Caco-2 (cell line): Measurements from ENCODE around the gene SLC30A4. TPM values are rescaled to one million over a fixed set of nuclear protein-coding genes. Genes with fewer than 3 reads are reported as not detected.
A peak's percentile ranks its signal among the peaks of the same experiment; 100 is the strongest.
"Not testable (repeated sequence)": the region's sequence is repeated elsewhere in the genome, so short reads cannot be mapped to it uniquely, and the experiment has no call there.

ENCODE experiments used
- BruUV-seq: library from RNA; stranded (reverse); fragments of 400-500 nt; replicated peaks from 2 replicates; lab custom pipeline; 2021; lab: Mats Ljungman, UMichigan
- CTCF ChIA-PET: fragments of 300-600 bp; sonication (Branson Sonifier 250); formaldehyde crosslinking; loops from one replicate; lab custom pipeline; 2022; ENCODE audit warnings: antibody characterized with exemption; lab: Charles Lee
- POLR2A ChIA-PET: fragments of 300-600 bp; sonication (Branson Sonifier 250); formaldehyde crosslinking; loops from one replicate; lab custom pipeline; 2022; ENCODE audit warnings: antibody characterized with exemption; lab: Charles Lee
- DNase-seq, 2 experiments: peaks; one replicate each; pipeline versions ENCODE4 v3.0.0 to v3.0.0-alpha.2; 2020 to 2022
- H3K27me3 ChIP-seq: replicated peaks from 2 replicates; pipeline ENCODE4 v1.6.0; 2011; ENCODE audit warnings: low read length; ENCODE audit not compliant: control insufficient read depth, insufficient read depth
- H3K36me3 ChIP-seq: 2 replicates; pipeline ENCODE4 v1.5.1; 2011; ENCODE audit warnings: low read length; ENCODE audit not compliant: control insufficient read depth, insufficient read depth
- H3K4me1 ChIP-seq: fragments of 250-450 bp; sonication (Bioruptor Pico); 2 replicates; pipeline ENCODE4 v1.5.1; 2020; ENCODE audit warnings: mild to moderate bottlenecking
- H3K4me3 ChIP-seq: 2 replicates; pipeline ENCODE4 v1.5.1; 2011; ENCODE audit warnings: low read depth, mild to moderate bottlenecking, control low read depth, low read length
- H3K9me3 ChIP-seq: fragments of 250-450 bp; sonication (Bioruptor Pico); 2 replicates; pipeline ENCODE4 v1.5.1; 2020; ENCODE audit warnings: mild to moderate bottlenecking, moderate library complexity
- H3K27ac Mint-ChIP-seq: one replicate; pipeline ENCODE4 v1.8.0; 2022; ENCODE audit warnings: mixed read lengths; ENCODE audit not compliant: unreplicated experiment
- H3K27me3 Mint-ChIP-seq: one replicate; pipeline ENCODE4 v1.8.0; 2022; ENCODE audit warnings: mixed read lengths; ENCODE audit not compliant: insufficient read depth, unreplicated experiment
- H3K36me3 Mint-ChIP-seq: one replicate; pipeline ENCODE4 v1.8.0; 2022; ENCODE audit warnings: mild to moderate bottlenecking, mixed read lengths; ENCODE audit not compliant: insufficient read depth, unreplicated experiment
- H3K4me1 Mint-ChIP-seq: one replicate; pipeline ENCODE4 v1.8.0; 2022; ENCODE audit warnings: low read depth, mixed read lengths; ENCODE audit not compliant: unreplicated experiment
- H3K4me3 Mint-ChIP-seq: one replicate; pipeline ENCODE4 v1.8.0; 2022; ENCODE audit warnings: mild to moderate bottlenecking, moderate library complexity, mixed read lengths; ENCODE audit not compliant: unreplicated experiment
- H3K9me3 Mint-ChIP-seq: one replicate; pipeline ENCODE4 v1.8.0; 2022; ENCODE audit warnings: mixed read lengths; ENCODE audit not compliant: unreplicated experiment
- intact Hi-C: fragments of 100-400 bp; cut with micrococcal nuclease; formaldehyde crosslinking; loops from one replicate; pipeline ENCODE4 v1.10.0; 2022; ENCODE audit not compliant: unreplicated experiment
- total RNA-seq: library from RNA; stranded (reverse); gene quantifications from 2 replicates; pipeline ENCODE4 v1.2.3, GENCODE V29; 2022
- TF ChIP-seq, protein P1 (sequence below), 2 experiments: fragments of 200-600 bp in 1 of 2; IDR thresholded peaks; 1 replicate in 1 of 2; 2 replicates in 1 of 2; pipeline versions ENCODE4 v1.5.1 to v1.8.0; 2011 to 2022; ENCODE audit warnings: antibody characterized with exemption in 1 of 2, control low read depth in 1 of 2, inconsistent platforms in 1 of 2, low read depth in 1 of 2, low read length in 1 of 2, mild to moderate bottlenecking in 1 of 2, moderate library complexity in 1 of 2; ENCODE audit not compliant: insufficient read depth in 1 of 2, severe bottlenecking in 1 of 2, unreplicated experiment in 1 of 2

SLC30A4 gene
- total RNA-seq, 1 experiment from 2014 or later, result 0.61 TPM

DNA sequence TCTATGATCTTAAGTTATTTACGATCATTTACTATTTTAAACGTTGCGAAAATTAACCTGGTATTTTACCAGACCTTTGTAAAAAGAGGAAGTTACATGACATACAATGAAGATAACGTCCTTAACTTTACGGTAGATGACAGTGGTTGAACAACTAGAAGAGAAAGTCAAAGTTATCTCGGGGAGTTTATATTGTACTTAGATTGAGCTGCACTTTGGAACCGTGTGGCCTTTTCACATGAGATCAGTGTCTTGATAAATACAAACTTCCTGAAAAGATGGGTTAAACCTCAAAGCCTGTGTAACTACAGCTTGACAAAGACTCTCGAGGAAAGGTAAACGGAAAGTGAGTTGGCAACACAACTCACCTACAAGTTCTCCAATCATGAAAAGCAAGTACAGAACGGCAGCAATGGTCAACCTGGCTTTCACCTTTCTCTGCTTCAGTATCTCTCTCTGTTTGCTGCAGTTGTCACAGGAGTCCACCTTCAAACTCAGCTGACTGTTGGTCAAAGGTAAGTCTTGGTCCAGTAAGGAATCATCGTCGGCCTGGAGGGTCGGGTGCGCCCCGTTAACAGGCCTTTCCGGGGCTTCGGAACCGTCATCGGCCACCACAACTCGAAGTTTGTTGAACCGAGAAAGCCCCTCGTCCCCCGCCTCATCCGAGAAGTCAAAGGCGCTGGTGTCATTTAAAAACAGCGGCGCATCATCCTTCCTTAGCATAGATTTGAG is 793 bp downstream of the SLC30A4 start:
- H3K27me3 Mint-ChIP-seq, result peaks cover 4% of the 10 kb centered on the region
- ChIA-PET POLR2A (no interaction called here), CTCF (interaction anchor here (0.6 to 1.5 kb wide), 4 partner anchors 19 to 90 kb away, joined by 4 to 7 read pairs (median 5); no protein-coding TSS in a partner anchor)
- TF ChIP-seq, protein P1, sequence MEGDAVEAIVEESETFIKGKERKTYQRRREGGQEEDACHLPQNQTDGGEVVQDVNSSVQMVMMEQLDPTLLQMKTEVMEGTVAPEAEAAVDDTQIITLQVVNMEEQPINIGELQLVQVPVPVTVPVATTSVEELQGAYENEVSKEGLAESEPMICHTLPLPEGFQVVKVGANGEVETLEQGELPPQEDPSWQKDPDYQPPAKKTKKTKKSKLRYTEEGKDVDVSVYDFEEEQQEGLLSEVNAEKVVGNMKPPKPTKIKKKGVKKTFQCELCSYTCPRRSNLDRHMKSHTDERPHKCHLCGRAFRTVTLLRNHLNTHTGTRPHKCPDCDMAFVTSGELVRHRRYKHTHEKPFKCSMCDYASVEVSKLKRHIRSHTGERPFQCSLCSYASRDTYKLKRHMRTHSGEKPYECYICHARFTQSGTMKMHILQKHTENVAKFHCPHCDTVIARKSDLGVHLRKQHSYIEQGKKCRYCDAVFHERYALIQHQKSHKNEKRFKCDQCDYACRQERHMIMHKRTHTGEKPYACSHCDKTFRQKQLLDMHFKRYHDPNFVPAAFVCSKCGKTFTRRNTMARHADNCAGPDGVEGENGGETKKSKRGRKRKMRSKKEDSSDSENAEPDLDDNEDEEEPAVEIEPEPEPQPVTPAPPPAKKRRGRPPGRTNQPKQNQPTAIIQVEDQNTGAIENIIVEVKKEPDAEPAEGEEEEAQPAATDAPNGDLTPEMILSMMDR (IDR thresholded peaks at IDR 0.05; ENCODE audit: insufficient read depth in 1 of 2, low read depth in 1 of 2, low read length in 1 of 2, severe bottlenecking in 1 of 2, unreplicated experiment in 1 of 2), result no peak
- H3K36me3 Mint-ChIP-seq, result no peaks in the 10 kb centered on the region
- DNase-seq, result peak; percentile 22 to 34
- H3K4me1 Mint-ChIP-seq, result peaks cover 19% of the 10 kb centered on the region
- no peaks in the 10 kb centered on the region for H3K9me3 Mint-ChIP-seq
- no TSS peak for BruUV-seq
- Histone ChIP-seq H3K36me3 (no peaks in the 10 kb centered on the region), H3K4me1 (peaks cover 6% of the 10 kb centered on the region; the same call in 1 of the 2 replicates), H3K9me3 (no peaks in the 10 kb centered on the region), H3K4me3 (peak overlapping the region; percentile 71), H3K27me3 (no peaks in the 10 kb centered on the region)
- intact Hi-C loops, result loop anchor here (1.0 to 2.0 kb wide), 3 partner anchors 53 to 93 kb away; no protein-coding TSS in a partner anchor
- H3K4me3 Mint-ChIP-seq, result peak overlapping the region; percentile 84
- no peak overlapping the region for H3K27ac Mint-ChIP-seq

DNA sequence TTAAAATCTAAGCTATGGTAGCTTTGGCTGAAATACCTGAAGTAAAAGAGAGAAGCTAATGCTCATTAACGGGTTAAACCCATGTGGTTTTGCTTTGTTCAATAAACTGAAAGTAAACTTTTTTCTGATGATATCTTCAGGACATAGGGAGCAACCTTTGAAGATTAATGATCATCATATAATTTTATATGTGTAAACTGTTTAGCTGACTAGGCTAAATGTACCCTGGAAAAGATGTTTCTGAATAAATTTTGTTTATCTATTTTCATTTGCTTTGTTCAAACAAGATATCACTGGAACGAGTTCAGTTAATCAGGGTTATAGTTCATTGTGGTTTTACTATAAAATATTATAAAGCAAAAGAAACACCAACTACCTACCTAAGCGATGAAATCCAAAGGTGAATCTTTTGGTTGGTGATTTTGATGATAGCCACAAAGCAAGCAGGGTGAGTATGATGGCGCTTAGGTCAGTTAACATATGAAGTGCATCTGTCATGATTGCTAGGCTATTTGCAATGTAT is 11.7 kb downstream of the SLC30A4 start:
- Mint-ChIP-seq H3K9me3 (no peaks in the 10 kb centered on the region), H3K36me3 (no peaks in the 10 kb centered on the region), H3K4me3 (no peak overlapping the region), H3K27ac (no peak overlapping the region), H3K27me3 (no peaks in the 10 kb centered on the region), H3K4me1 (no peaks in the 10 kb centered on the region)
- Histone ChIP-seq H3K27me3 (no peaks in the 10 kb centered on the region), H3K9me3 (no peaks in the 10 kb centered on the region), H3K4me1 (no peaks in the 10 kb centered on the region), H3K4me3 (no peak overlapping the region), H3K36me3 (no peaks in the 10 kb centered on the region)
- intact Hi-C loops, result no loop called here
- no peak for DNase-seq
- CTCF ChIA-PET, result no interaction called here
- BruUV-seq, result no TSS peak
- POLR2A ChIA-PET, result no interaction called here
- TF ChIP-seq, protein P1 (IDR thresholded peaks at IDR 0.05; ENCODE audit: insufficient read depth in 1 of 2, low read depth in 1 of 2, low read length in 1 of 2, severe bottlenecking in 1 of 2, unreplicated experiment in 1 of 2), result no peak

DNA sequence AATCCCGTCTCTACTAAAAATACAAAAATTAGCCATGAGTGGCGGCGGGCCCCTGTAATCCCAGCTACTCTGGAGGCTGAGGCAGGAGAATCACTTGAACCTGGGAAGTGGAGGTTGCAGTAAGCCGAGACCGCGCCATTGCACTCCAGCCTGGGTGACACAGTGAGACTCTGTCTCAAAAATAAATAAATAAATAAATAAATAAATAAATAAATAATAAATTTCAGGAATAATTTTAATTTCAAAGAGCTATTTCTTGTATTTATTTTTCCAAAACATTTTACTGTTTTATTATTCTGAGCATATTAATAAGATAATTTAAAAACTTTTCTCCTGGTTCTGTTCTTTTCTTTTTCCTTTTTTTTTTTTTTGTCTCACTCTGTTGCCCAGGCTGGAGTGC is 15.4 kb downstream of the SLC30A4 start:
- POLR2A ChIA-PET, H3K27ac Mint-ChIP-seq, H3K4me1 Mint-ChIP-seq, BruUV-seq, H3K4me1 ChIP-seq, H3K36me3 ChIP-seq, H3K36me3 Mint-ChIP-seq, H3K4me3 Mint-ChIP-seq, CTCF ChIA-PET, H3K9me3 Mint-ChIP-seq, H3K4me3 ChIP-seq, DNase-seq, intact Hi-C loops, H3K27me3 Mint-ChIP-seq, H3K9me3 ChIP-seq, H3K27me3 ChIP-seq: not testable (repeated sequence)
